ENCODE measurements around the gene LEO1.

The LEO1 gene

DNA sequence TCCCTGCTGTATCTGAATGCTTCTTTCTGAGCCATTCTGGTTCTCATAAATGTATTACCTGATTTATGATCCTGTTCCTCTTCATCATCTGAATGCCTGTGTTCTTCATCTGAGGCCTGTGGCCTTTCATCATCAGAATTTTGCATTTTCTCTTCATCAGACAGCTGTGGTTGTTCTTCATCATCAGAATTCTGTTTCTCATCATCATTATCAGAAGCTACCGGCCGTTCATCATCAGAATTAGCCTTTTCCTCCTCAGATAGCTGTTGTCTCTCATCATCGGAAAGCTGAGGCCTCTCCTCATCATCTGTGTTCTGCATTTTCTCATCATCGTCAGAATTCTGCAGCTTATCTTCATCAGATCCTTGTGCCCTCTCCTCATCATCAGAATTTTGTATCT lies 5.9 kb downstream of the LEO1 start:
- Histone ChIP-seq H3K27me3 (ENCODE audit: control insufficient read depth in 1 of 2, insufficient read depth in 1 of 2, low read length in 2 of 2) (no peaks in the 10 kb centered on the region), H3K27ac (ENCODE audit: low read length, poor library complexity, severe bottlenecking) (no peak overlapping the region), H3K4ac (ENCODE audit: low read depth in 1 of 2, low read length in 2 of 2) (no peak overlapping the region), H2AK5ac (ENCODE audit: low read length, severe bottlenecking) (no peak overlapping the region), H3K9ac (ENCODE audit: low read length) (no peak overlapping the region), H3K23ac (ENCODE audit: low read length in 2 of 2) (no peak overlapping the region), H2AFZ (ENCODE audit: low read depth, low read length) (no peak overlapping the region), H4K8ac (ENCODE audit: low read length) (no peak overlapping the region), H2BK5ac (ENCODE audit: low read depth, low read length, poor library complexity, severe bottlenecking) (no peak overlapping the region), H3K9me3 (ENCODE audit: control insufficient read depth, low read length) (peaks cover 5% of the 10 kb centered on the region), H2BK120ac (ENCODE audit: low read depth, low read length) (no peak overlapping the region), H3K18ac (ENCODE audit: low read depth in 1 of 2, low read length in 2 of 2) (no peak overlapping the region), H3K4me3 (ENCODE audit: insufficient read depth in 1 of 2, low read depth in 1 of 2, low read length in 2 of 2) (no peak overlapping the region), H2BK12ac (ENCODE audit: low read length in 2 of 2) (no peak overlapping the region), H3K79me1 (replicated peaks; ENCODE audit: low read length, poor library complexity, severe bottlenecking) (peaks cover 20% of the 10 kb centered on the region), H3K14ac (ENCODE audit: low read length in 2 of 2) (no peak overlapping the region), H3K36me3 (ENCODE audit: control insufficient read depth in 1 of 2, insufficient read depth in 2 of 2, low read depth in 1 of 2, low read length in 2 of 2) (peaks cover 10 to 35% of the 10 kb centered on the region in 2 experiments), H4K91ac (ENCODE audit: low read length) (no peak overlapping the region), H3K4me1 (ENCODE audit: control insufficient read depth, insufficient read depth, low read depth, low read length) (peaks cover 2% of the 10 kb centered on the region), H3K4me2 (ENCODE audit: low read length, poor library complexity, severe bottlenecking) (no peak overlapping the region), H2BK15ac (ENCODE audit: low read depth, poor library complexity, severe bottlenecking) (no peak overlapping the region)
- whole genome bisulfite sequencing: 94% methylated on average over 4 of the region's 4 CpGs
- DNase-seq: no peak

- peaks cover 7% of the 10 kb centered on the region for H3K79me1 ChIP-seq (replicated peaks; ENCODE audit: low read length, poor library complexity, severe bottlenecking)
Measured at GRCh38 chr15:51955504-51955903, 16.1 kb downstream of the LEO1 start.

DNA sequence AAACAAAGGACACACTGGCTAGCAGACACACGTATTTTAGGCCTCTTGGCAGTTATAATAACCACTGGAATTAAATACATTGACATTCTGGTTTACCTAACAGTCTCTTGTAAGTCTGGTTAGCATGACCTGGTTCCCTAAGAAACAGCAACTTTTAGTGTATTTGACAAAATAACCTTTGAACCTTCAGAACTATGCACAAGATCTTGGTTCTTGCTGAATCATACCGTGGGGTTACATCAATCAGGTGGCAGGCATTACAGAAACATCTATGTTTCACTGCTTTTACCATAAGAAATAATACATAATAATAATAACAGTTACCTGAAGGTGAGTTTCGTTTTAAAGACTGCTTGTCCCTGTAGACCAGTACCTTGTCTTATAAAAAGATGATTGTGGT lies 18.8 kb downstream of the LEO1 start:
- no peak overlapping the region for H2AK5ac ChIP-seq (ENCODE audit: low read length, severe bottlenecking)
- no peak overlapping the region for H3K18ac ChIP-seq (ENCODE audit: low read depth in 1 of 2, low read length in 2 of 2)
- H4K91ac ChIP-seq (ENCODE audit: low read length): no peak overlapping the region
- no peak overlapping the region for H2BK5ac ChIP-seq (ENCODE audit: low read depth, low read length, poor library complexity, severe bottlenecking)
- H3K36me3 ChIP-seq (ENCODE audit: control insufficient read depth in 1 of 2, insufficient read depth in 2 of 2, low read depth in 1 of 2, low read length in 2 of 2): peaks cover 43 to 90% of the 10 kb centered on the region in 2 experiments
- H3K27ac ChIP-seq (ENCODE audit: low read length, poor library complexity, severe bottlenecking): no peak overlapping the region
- no peak overlapping the region for H2BK15ac ChIP-seq (ENCODE audit: low read depth, poor library complexity, severe bottlenecking)
- no peak overlapping the region for H3K9ac ChIP-seq (ENCODE audit: low read length)
- no peak for DNase-seq
- no peaks in the 10 kb centered on the region for H3K27me3 ChIP-seq (ENCODE audit: control insufficient read depth in 1 of 2, insufficient read depth in 1 of 2, low read length in 2 of 2)
- no peak overlapping the region for H2BK120ac ChIP-seq (ENCODE audit: low read depth, low read length)
- H2BK12ac ChIP-seq (ENCODE audit: low read length in 2 of 2): no peak overlapping the region
- H3K4me2 ChIP-seq (ENCODE audit: low read length, poor library complexity, severe bottlenecking): no peak overlapping the region
- H3K4me1 ChIP-seq (ENCODE audit: control insufficient read depth, insufficient read depth, low read depth, low read length): no peaks in the 10 kb centered on the region
- peaks cover 12% of the 10 kb centered on the region for H3K79me1 ChIP-seq (replicated peaks; ENCODE audit: low read length, poor library complexity, severe bottlenecking)
- no peak overlapping the region for H3K14ac ChIP-seq (ENCODE audit: low read length in 2 of 2)
- WGBS: 98% methylated on average over 3 of the region's 3 CpGs
- H3K4me3 ChIP-seq (ENCODE audit: insufficient read depth in 1 of 2, low read depth in 1 of 2, low read length in 2 of 2): no peak overlapping the region
- no peak overlapping the region for H2AFZ ChIP-seq (ENCODE audit: low read depth, low read length)
- no peak overlapping the region for H3K23ac ChIP-seq (ENCODE audit: low read length in 2 of 2)
- no peaks in the 10 kb centered on the region for H3K9me3 ChIP-seq (ENCODE audit: control insufficient read depth, low read length)
- H3K4ac ChIP-seq (ENCODE audit: low read depth in 1 of 2, low read length in 2 of 2): no peak overlapping the region
- no peak overlapping the region for H4K8ac ChIP-seq (ENCODE audit: low read length)

More at GRCh38 chr15:51955504-51955903, 16.1 kb downstream of the LEO1 start:
- Histone ChIP-seq H4K91ac (ENCODE audit: low read length) (no peak overlapping the region), H3K23ac (ENCODE audit: low read length in 2 of 2) (no peak overlapping the region), H3K27ac (ENCODE audit: low read length, poor library complexity, severe bottlenecking) (no peak overlapping the region), H2BK15ac (ENCODE audit: low read depth, poor library complexity, severe bottlenecking) (no peak overlapping the region), H3K9me3 (ENCODE audit: control insufficient read depth, low read length) (no peaks in the 10 kb centered on the region), H2AK5ac (ENCODE audit: low read length, severe bottlenecking) (no peak overlapping the region), H2BK12ac (ENCODE audit: low read length in 2 of 2) (no peak overlapping the region), H4K8ac (ENCODE audit: low read length) (no peak overlapping the region), H3K4me2 (ENCODE audit: low read length, poor library complexity, severe bottlenecking) (no peak overlapping the region), H2AFZ (ENCODE audit: low read depth, low read length) (no peak overlapping the region), H3K4me3 (ENCODE audit: insufficient read depth in 1 of 2, low read depth in 1 of 2, low read length in 2 of 2) (no peak overlapping the region), H3K4me1 (ENCODE audit: control insufficient read depth, insufficient read depth, low read depth, low read length) (no peaks in the 10 kb centered on the region), H3K14ac (ENCODE audit: low read length in 2 of 2) (no peak overlapping the region), H3K9ac (ENCODE audit: low read length) (no peak overlapping the region), H3K18ac (ENCODE audit: low read depth in 1 of 2, low read length in 2 of 2) (no peak overlapping the region), H2BK120ac (ENCODE audit: low read depth, low read length) (no peak overlapping the region), H2BK5ac (ENCODE audit: low read depth, low read length, poor library complexity, severe bottlenecking) (no peak overlapping the region), H3K4ac (ENCODE audit: low read depth in 1 of 2, low read length in 2 of 2) (no peak overlapping the region), H3K36me3 (ENCODE audit: control insufficient read depth in 1 of 2, insufficient read depth in 2 of 2, low read depth in 1 of 2, low read length in 2 of 2) (peaks cover 27 to 89% of the 10 kb centered on the region in 2 experiments), H3K27me3 (ENCODE audit: control insufficient read depth in 1 of 2, insufficient read depth in 1 of 2, low read length in 2 of 2) (no peaks in the 10 kb centered on the region)
- WGBS: 97% methylated on average over 2 of the region's 3 CpGs
- DNase-seq: no peak

GRCh38 chr15:51947124-51947523 lies 24.5 kb downstream of the LEO1 start:
- Histone ChIP-seq H3K9ac (ENCODE audit: low read length) (no peak overlapping the region), H3K18ac (ENCODE audit: low read depth in 1 of 2, low read length in 2 of 2) (no peak overlapping the region), H3K27ac (ENCODE audit: low read length, poor library complexity, severe bottlenecking) (no peak overlapping the region), H3K4me1 (ENCODE audit: control insufficient read depth, insufficient read depth, low read depth, low read length) (no peaks in the 10 kb centered on the region), H3K4ac (ENCODE audit: low read depth in 1 of 2, low read length in 2 of 2) (no peak overlapping the region), H3K36me3 (ENCODE audit: control insufficient read depth in 1 of 2, insufficient read depth in 2 of 2, low read depth in 1 of 2, low read length in 2 of 2) (peaks cover 38 to 74% of the 10 kb centered on the region in 2 experiments), H4K8ac (ENCODE audit: low read length) (no peak overlapping the region), H2BK15ac (ENCODE audit: low read depth, poor library complexity, severe bottlenecking) (no peak overlapping the region), H3K4me3 (ENCODE audit: insufficient read depth in 1 of 2, low read depth in 1 of 2, low read length in 2 of 2) (no peak overlapping the region), H3K27me3 (ENCODE audit: control insufficient read depth in 1 of 2, insufficient read depth in 1 of 2, low read length in 2 of 2) (no peaks in the 10 kb centered on the region), H4K91ac (ENCODE audit: low read length) (no peak overlapping the region), H2BK12ac (ENCODE audit: low read length in 2 of 2) (no peak overlapping the region), H3K23ac (ENCODE audit: low read length in 2 of 2) (no peak overlapping the region), H3K9me3 (ENCODE audit: control insufficient read depth, low read length) (no peaks in the 10 kb centered on the region), H2AFZ (ENCODE audit: low read depth, low read length) (no peak overlapping the region), H2BK120ac (ENCODE audit: low read depth, low read length) (no peak overlapping the region), H2AK5ac (ENCODE audit: low read length, severe bottlenecking) (no peak overlapping the region), H3K79me1 (replicated peaks; ENCODE audit: low read length, poor library complexity, severe bottlenecking) (peaks cover 10% of the 10 kb centered on the region), H3K4me2 (ENCODE audit: low read length, poor library complexity, severe bottlenecking) (no peak overlapping the region), H3K14ac (ENCODE audit: low read length in 2 of 2) (no peak overlapping the region), H2BK5ac (ENCODE audit: low read depth, low read length, poor library complexity, severe bottlenecking) (no peak overlapping the region)
- no peak for DNase-seq
- WGBS: 82% methylated on average over 2 of the region's 2 CpGs
